ENCODE measurements around the gene CTAGE1.
"Not testable (repeated sequence)": the region's sequence is repeated elsewhere in the genome, so short reads cannot be mapped to it uniquely, and the experiment has no call there.

- TF ChIP-seq POLR2A (IDR thresholded peaks at IDR 0.05; ENCODE audit: extremely low read depth, insufficient read length); CTCF (IDR thresholded peaks at IDR 0.05; ENCODE audit: low read depth, low read length): not testable (repeated sequence)
These were observed 33.1 kb upstream of the CTAGE1 start for GRCh38 chr18:22450766-22451165.

Measured in NB4 (cell line).